ENCODE measurements around the gene LGSN.

DNA sequence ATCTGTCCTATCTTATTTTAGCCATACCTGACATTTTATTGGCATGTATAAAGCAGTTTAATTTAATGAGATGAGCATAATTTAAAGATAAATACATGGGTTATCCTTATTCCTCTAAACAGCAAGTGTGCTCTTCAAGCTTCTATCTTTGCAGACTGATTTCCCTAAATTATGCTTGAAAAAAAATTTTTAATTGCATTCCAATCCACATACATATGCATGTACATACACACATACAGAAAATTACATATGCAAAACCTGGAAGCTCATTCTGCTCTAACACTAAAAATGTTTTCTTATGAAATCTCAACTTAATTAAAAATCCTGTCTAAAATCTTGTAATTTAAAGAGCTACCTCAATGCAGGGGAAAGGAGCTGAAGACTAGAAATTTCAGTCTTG is 73.2 kb downstream of the LGSN start:
- TF ChIP-seq, protein P1, sequence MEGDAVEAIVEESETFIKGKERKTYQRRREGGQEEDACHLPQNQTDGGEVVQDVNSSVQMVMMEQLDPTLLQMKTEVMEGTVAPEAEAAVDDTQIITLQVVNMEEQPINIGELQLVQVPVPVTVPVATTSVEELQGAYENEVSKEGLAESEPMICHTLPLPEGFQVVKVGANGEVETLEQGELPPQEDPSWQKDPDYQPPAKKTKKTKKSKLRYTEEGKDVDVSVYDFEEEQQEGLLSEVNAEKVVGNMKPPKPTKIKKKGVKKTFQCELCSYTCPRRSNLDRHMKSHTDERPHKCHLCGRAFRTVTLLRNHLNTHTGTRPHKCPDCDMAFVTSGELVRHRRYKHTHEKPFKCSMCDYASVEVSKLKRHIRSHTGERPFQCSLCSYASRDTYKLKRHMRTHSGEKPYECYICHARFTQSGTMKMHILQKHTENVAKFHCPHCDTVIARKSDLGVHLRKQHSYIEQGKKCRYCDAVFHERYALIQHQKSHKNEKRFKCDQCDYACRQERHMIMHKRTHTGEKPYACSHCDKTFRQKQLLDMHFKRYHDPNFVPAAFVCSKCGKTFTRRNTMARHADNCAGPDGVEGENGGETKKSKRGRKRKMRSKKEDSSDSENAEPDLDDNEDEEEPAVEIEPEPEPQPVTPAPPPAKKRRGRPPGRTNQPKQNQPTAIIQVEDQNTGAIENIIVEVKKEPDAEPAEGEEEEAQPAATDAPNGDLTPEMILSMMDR (IDR thresholded peaks at IDR 0.05): no peak
- TF ChIP-seq POLR2A (IDR thresholded peaks at IDR 0.05): no peak
